RWPE2 (cell line): ENCODE results near the gene SALL3.

Experiments used
- ATAC-seq: fragments of 200-7000 bp; cut with Tn5 transposase; 3 replicates; pipeline ENCODE4 v1.9.1; 2021; ENCODE audit warnings: low read depth
- DNase-seq: peaks from one replicate; pipeline ENCODE4 v3.0.0-alpha.2; 2020; ENCODE audit warnings: low spot score
- H3K27ac ChIP-seq: fragments of 450-650 bp; 2 replicates; pipeline ENCODE4 v1.5.1; 2017; ENCODE audit warnings: mild to moderate bottlenecking; ENCODE audit not compliant: poor library complexity, severe bottlenecking
- H3K27me3 ChIP-seq: fragments of 250-450 bp; sonication (Bioruptor Pico); 2 replicates; pipeline ENCODE4 v1.5.1; 2021; ENCODE audit warnings: mild to moderate bottlenecking, moderate library complexity; ENCODE audit not compliant: insufficient read depth, poor library complexity, severe bottlenecking
- H3K36me3 ChIP-seq: fragments of 250-450 bp; sonication (Bioruptor Pico); 2 replicates; pipeline ENCODE4 v1.5.1; 2020; ENCODE audit warnings: low read depth, mild to moderate bottlenecking, moderate library complexity
- H3K4me1 ChIP-seq: fragments of 250-450 bp; sonication (Bioruptor Pico); 2 replicates; pipeline ENCODE4 v1.5.1; 2021; ENCODE audit warnings: mild to moderate bottlenecking, moderate library complexity; ENCODE audit not compliant: insufficient read depth, poor library complexity, severe bottlenecking
- H3K4me3 ChIP-seq: fragments of 250-450 bp; sonication (Bioruptor Pico); 2 replicates; pipeline ENCODE4 v1.5.1; 2021; ENCODE audit warnings: mild to moderate bottlenecking, moderate library complexity; ENCODE audit not compliant: severe bottlenecking
- H3K9me3 ChIP-seq: fragments of 250-450 bp; sonication (Bioruptor Pico); 2 replicates; pipeline ENCODE4 v1.5.1; 2021; ENCODE audit warnings: mild to moderate bottlenecking, moderate library complexity; ENCODE audit not compliant: severe bottlenecking
- TF ChIP-seq, protein P1 (sequence below): fragments of 450-650 bp; IDR thresholded peaks from one replicate; pipeline ENCODE4 v1.5.1; 2017; ENCODE audit warnings: mild to moderate bottlenecking, moderate library complexity; ENCODE audit not compliant: poor library complexity, severe bottlenecking

SALL3 gene

DNA sequence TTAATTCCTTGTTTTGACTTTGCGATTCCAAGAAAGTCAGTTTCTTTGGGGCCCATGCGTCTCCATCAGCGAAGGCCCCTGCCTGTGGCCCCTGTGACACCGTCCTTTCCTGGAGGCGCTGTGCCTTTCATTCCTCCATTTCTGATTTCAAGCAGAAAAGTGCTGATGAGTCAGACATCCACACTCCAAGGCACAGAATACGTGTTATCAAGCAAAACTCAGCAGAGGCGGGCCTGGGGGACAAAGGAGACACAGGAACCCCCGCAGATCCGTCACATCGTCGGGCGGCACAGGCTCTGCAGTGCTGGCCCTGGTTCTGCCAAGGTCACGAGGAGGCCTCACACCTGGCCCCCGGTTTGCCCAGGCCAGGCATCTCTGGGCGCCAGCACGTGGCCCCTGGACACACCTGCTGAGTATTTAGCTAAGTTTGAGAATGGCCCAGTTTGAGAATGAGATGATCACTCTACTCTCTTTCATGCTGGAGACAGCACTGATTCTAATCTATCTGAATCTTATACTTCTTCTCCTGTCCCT, 7.2 kb upstream of the SALL3 start:
- ATAC-seq: no peak
- Histone ChIP-seq H3K4me1 (no peaks in the 10 kb centered on the region), H3K9me3 (no peaks in the 10 kb centered on the region), H3K36me3 (no peaks in the 10 kb centered on the region), H3K27me3 (peaks cover 49% of the 10 kb centered on the region), H3K4me3 (no peak overlapping the region), H3K27ac (no peak overlapping the region)
- no peak for DNase-seq
- TF ChIP-seq, protein P1, sequence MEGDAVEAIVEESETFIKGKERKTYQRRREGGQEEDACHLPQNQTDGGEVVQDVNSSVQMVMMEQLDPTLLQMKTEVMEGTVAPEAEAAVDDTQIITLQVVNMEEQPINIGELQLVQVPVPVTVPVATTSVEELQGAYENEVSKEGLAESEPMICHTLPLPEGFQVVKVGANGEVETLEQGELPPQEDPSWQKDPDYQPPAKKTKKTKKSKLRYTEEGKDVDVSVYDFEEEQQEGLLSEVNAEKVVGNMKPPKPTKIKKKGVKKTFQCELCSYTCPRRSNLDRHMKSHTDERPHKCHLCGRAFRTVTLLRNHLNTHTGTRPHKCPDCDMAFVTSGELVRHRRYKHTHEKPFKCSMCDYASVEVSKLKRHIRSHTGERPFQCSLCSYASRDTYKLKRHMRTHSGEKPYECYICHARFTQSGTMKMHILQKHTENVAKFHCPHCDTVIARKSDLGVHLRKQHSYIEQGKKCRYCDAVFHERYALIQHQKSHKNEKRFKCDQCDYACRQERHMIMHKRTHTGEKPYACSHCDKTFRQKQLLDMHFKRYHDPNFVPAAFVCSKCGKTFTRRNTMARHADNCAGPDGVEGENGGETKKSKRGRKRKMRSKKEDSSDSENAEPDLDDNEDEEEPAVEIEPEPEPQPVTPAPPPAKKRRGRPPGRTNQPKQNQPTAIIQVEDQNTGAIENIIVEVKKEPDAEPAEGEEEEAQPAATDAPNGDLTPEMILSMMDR: no peak

DNA sequence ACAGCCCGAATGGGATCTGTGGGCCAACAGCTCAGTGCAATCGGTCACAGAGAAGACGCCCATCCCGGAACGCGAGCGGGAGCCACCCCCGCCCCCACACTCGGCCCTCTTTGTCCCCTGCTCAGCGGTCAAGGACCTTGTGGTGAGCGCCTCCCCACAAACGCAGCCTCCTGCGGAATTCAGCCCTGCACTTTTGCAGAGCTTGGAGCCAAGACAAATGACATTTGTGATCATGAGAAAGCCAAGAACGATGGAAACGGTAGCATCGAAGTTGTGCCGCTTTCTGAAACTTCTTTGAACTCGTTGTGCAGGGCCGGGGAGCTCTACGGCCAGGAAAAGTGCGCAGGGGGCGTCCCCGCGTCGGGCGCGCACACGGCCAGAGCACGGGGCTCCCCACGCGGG, 6.7 kb upstream of the SALL3 start:
- Histone ChIP-seq H3K36me3 (no peaks in the 10 kb centered on the region), H3K27me3 (peaks cover 54% of the 10 kb centered on the region), H3K9me3 (no peaks in the 10 kb centered on the region), H3K4me3 (no peak overlapping the region), H3K27ac (no peak overlapping the region), H3K4me1 (no peaks in the 10 kb centered on the region)
- DNase-seq: peak; percentile 41
- TF ChIP-seq, protein P1: no peak
- no peak for ATAC-seq

DNA sequence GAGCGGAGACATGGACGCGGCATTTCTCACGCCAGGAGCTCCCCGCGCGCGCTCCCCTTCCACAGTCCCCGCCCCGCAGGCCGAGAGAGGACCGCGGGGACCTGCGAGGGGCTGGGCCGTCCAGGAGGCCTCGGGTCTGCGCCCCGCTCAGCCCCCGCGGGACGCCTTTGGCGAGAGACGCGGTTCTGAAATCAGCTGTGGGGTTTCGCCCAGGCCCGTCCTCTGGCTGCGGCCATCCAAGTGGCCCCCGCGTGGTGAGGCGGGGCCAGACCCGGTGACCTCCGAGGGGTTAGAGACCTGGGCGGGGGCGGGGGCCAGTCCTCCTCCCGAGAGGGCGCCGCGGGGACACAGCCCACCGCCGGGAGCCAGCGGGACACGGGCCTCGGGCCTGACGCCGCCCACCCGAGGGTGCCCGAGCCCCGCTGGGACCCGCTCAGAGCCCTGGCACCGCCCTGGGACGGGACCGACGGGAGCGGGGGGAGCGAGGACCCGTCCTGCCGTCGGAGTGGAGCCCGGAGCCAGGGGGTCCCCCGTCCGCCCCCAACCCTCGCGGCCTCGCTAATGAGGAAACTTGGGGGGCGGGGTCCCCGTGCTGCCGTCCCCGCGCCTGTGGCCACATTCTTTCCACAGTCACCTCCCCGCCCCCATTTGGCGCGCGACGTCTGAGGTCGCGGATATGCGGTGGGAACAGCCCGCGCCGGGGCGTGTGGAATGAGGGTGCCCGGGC, 6.1 kb upstream of the SALL3 start:
- ATAC-seq (no peak), DNase-seq (peak; percentile 35)
- TF ChIP-seq, protein P1: no peak
- H3K9me3 ChIP-seq: no peaks in the 10 kb centered on the region
- H3K4me1 ChIP-seq: no peaks in the 10 kb centered on the region
- H3K36me3 ChIP-seq: no peaks in the 10 kb centered on the region
- H3K27me3 ChIP-seq: peaks cover 60% of the 10 kb centered on the region
- no peak overlapping the region for H3K27ac ChIP-seq
- H3K4me3 ChIP-seq: no peak overlapping the region

DNA sequence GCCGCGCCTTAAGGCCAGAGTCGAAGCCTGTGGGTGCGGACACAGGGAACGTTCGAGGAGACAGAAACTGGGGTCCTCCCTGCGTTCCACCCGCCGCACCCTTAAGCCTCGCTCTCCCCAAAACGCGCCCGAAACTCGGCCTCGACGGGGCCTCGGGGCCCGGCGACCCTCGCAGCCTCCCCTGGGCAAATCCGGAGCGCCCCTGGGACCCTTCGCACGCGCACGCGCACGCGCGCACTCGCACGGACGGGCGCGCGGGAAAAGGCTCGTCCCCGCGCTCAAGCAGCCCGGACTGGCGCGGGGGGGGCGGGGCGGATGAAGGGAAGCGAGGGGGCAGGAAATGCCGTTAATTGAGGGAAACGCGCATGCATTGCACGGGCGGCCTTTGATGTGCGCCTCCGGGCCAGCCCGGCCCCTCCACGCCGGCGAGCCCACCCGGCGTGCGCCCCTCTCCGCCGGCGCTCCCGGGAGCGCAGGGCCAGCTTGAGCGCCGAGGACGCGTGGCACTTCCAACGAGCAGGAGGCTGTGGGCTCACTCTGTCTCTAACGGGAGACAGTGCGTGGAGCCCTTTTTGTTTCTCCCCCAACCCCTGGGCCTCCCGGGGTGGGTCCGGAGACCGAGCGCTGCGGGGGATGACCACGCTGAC, 5.4 kb upstream of the SALL3 start:
- no peak for DNase-seq
- H3K4me3 ChIP-seq: no peak overlapping the region
- ATAC-seq: no peak
- no peak overlapping the region for H3K27ac ChIP-seq
- TF ChIP-seq, protein P1: no peak
- no peaks in the 10 kb centered on the region for H3K9me3 ChIP-seq
- H3K27me3 ChIP-seq: peaks cover 61% of the 10 kb centered on the region
- no peaks in the 10 kb centered on the region for H3K36me3 ChIP-seq
- no peaks in the 10 kb centered on the region for H3K4me1 ChIP-seq

DNA sequence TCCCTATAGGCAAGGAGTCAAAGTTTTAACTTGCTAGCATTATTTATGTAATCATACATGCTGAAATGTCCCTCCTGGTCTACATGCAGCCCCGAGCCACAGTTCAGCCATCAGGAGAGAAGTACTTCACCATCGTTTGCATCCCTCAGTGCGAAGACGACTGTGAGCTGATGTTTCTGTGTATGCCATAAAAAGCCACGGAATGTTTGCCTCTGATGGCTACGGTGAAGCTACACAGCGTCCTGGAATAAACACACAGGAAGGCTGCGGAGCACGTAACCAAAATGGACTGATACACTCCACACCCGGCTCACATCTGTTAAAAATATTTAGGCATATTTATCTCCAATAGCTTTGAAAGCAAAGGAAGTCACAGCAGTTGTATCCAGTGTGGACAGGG, 4.3 kb upstream of the SALL3 start:
- Histone ChIP-seq H3K36me3 (no peaks in the 10 kb centered on the region), H3K4me3 (no peak overlapping the region), H3K27ac (no peak overlapping the region), H3K4me1 (no peaks in the 10 kb centered on the region), H3K9me3 (no peaks in the 10 kb centered on the region), H3K27me3 (peaks cover 62% of the 10 kb centered on the region)
- DNase-seq (no peak), ATAC-seq (no peak)
- TF ChIP-seq, protein P1: no peak
